GM19328 (cell line): Measurements from ENCODE around the gene SIRPD.
"Not testable (repeated sequence)": the region's sequence is repeated elsewhere in the genome, so short reads cannot be mapped to it uniquely, and the experiment has no call there.

Experiments used
- ATAC-seq: cut with Tn5 transposase; IDR thresholded peaks from one replicate; pipeline ENCODE4 v1.9.1; 2021; ENCODE audit warnings: mild to moderate bottlenecking, moderate library complexity; ENCODE audit not compliant: unreplicated experiment

SIRPD gene

GRCh38 chr20:1557605-1558004, at the start of gene SIRPD:
SIRPD (minus strand) TSS chr20:1557705; CDS start chr20:1557653, 52 bp downstream.
- ATAC-seq = no peak

DNA sequence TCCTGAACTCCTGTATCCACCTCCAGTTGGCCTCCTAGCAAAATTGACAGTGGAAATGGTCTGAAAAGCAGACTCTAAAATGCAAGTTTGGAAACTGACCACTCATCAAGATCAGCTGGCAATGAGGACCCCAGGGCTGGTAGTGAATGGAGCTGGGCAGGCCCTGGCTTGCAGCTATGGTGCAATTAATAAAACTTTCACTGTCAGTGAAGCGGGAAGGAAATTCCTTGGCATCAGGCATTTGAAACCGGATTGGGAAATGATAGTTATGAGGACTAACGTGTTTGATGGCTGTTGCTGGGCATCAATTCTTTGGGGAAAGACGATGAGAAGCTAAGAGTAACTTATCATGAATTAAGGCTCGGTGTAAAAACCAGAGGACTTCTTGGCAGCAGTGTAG, 43.2 kb upstream of the SIRPD start:
- ATAC-seq = no peak

GRCh38 chr20:1595333-1595732, 37.8 kb upstream of the SIRPD start:
- no peak for ATAC-seq

DNA sequence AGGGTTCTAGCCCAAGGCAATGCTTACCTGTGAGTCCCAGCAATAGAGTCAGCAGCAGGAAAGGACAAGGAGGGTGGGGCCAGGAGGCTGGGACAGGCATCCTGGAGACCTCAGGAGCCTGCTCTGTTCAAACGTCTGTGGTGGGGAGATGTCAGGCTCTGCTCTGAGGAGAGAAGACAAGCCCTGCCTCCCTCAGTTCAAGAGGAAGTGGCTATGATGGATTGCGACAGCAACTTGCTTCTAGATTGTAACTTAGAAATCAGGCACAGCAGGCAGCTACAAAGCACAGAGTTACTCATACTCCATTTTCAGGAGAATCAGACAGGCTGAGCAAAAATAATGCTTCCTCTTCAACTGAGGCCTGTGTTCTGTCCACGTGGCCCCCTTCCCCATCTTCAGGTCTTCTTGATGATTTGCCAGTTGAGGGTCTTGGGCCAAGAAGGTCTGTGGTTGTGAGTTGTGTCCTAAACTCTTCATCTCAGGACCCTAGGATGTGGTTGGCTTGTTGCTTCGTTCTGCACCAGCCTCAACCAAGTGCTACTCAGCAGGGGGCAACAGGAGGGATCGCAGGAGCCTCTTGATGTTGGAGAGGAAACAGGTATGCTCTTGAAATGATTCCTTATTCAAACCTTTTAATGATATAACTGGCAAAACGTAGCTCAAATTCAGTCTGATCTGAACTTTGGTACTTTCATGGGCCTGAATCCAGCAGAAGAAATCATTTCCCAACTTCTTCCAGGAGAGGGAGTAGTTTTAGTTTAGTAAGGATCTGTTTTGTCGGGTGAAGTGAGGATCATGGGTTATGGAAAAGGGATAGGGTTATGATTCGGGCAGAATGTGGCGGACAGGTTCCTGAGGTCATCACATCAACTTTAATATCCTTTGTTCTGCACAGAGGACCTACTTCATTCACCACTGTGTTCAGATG, 31.3 kb upstream of the SIRPD start:
- no peak for ATAC-seq

DNA sequence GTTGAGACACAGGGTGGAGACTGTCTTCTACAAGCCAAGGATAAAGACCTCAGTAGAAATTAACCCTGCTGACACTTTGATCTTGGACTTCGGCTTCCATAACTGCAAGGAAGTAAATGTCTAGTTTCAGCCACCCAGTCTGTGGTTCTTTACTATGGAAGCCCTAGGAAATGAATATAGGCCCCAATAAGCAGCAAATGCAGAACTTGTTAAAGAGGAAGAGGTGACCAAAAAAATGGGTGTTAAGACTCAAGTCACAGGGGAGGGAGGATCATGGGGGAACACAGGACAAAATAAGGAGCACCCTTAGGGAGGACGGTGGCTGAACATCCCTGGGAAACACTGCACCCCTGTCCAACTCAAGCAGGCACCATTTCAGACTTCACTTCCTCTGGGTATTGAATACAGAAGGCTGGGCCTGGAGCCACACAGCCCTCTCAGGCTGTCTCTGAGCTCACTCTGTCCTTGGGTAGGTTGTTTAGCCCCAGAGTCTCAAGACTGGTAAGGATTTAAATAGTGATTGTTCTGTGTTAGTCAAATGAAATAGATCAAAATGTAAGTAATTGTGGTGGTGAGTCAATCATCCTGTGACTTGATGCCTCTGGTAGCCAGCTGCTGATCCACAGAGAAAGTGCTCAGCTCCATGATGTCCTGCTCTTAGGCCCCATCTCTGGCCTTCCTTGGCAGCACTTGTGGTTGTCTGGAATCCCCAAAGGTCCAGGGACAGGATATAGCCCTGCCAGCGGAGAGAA, 30.5 kb upstream of the SIRPD start:
- ATAC-seq = no peak

DNA sequence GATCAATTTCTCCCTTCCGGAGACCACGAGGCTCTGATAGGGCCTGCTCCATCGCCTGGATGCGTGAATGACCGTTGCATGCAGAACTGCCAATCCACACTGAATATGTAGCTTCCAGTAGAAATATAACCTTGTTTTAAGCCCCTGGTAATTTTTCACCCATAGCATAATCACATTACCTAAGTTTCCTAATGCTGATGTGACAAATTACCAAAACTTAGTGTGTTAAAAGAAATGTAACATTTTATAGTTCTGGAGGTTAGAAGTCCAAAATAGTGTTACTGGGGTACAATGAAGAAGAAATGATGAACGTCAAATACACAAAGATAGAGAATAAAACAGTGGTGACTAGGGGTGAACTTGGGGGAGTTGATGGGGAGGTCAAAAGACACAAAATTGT, 22.0 kb upstream of the SIRPD start:
- no peak for ATAC-seq

- no peak for ATAC-seq
Observed at GRCh38 chr20:1577906-1578305, 20.4 kb upstream of the SIRPD start.

- not testable (repeated sequence) for ATAC-seq
Observed at GRCh38 chr20:1577313-1577712, 19.8 kb upstream of the SIRPD start.

- no peak for ATAC-seq
Observed at GRCh38 chr20:1576641-1577040, 19.1 kb upstream of the SIRPD start.

- ATAC-seq = not testable (repeated sequence)
Observed at GRCh38 chr20:1576003-1576402, 18.5 kb upstream of the SIRPD start.

DNA sequence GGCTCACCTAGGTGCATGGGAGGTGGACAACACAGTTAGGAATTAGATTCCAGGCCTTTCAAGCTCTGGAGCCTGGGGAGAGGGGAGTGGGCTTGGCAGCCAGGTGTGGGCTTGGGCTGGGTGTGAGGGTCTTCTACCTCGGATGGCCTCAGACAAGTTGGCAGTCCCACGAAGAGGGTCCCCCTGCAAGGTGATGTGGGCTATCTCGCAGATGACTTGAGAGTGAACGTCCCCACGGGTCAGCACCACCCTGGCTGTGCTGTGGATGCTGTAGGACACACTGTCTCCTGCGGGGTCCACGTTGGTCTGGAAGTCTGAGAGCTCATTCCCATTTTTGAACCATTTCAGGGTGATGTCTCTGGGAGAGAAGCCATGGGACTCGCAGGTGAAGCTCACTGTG, 14.1 kb upstream of the SIRPD start:
- not testable (repeated sequence) for ATAC-seq

DNA sequence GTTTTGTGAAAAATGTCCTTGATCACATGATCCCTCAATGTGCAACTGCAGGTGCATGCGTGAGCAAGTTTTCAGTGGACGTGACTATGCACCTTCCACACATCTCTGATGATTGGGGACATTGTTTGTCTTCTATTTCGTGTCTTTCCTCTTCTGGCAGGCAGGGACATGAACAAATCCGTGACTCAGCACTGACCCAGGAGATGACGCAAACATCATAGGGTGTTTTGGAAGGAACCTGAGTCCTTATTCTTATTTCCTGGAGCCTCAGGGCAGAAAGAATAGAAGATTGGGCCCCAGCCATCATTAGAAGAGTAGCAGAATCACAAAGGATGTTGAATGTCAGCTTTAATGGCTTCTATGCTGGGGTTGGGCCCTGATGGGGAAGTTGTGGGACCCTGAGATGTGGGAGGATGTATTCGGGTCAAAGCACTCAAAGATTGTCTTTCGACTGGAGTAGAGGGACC, 11.9 kb upstream of the SIRPD start:
- ATAC-seq = no peak

DNA sequence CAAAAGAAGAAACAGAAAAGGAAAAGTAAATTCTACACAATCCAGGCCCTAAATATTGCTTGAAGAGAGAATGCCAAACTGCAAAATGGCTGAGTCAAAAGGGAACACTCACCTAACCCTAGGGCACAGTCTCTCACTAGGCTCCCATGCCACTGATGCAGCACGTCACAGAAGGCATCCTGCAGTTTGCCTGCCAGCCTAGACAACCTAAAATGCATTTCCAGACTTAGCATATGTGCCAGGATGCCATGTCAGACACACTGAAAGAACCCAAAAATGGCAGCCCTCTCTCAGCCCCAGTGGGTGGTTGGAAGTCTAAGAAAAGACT, 10.6 kb upstream of the SIRPD start:
- ATAC-seq = no peak

GRCh38 chr20:1567392-1568162, 10.1 kb upstream of the SIRPD start:
- ATAC-seq = no peak

DNA sequence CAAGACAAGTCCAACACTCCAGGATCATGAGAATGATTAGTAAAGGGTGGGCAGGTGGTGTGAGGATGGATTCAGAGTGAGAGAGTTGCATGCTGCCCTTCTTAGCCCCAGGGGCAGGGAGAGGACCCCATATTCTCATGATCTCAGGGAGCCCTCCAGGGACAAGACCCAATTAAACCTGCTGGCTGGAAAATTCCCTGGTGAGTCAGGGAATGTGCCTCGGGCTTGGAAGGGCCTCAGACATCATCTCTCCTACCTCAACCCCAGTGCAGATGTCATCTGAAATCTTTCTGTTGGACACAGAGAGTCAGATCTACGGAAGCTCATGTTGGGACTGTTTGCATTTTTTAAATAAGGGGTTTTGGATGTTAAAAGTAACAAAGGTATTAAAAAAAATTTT, 9.2 kb upstream of the SIRPD start:
- ATAC-seq = no peak

DNA sequence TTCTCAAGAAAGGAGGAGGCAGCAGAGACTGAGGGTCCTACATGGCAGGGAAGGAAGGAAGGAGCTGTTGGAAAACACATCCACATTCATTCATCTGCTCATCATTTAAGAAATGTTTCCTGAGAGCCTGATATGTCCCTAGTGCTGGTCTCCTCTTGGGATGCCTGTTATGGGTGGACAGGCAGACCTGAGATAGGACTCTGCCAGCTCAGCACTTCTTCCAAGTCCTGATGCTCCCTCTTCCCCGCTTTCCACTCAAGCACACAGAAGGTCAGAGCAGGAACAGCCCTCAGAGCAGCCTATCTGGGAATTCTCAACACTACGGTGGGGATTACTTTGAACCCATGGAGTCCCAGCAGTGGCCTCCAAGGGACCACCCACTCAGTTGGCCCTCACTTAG, 8.0 kb upstream of the SIRPD start:
- ATAC-seq = no peak

- no peak for ATAC-seq
Observed at GRCh38 chr20:1563598-1563997, 6.1 kb upstream of the SIRPD start.

DNA sequence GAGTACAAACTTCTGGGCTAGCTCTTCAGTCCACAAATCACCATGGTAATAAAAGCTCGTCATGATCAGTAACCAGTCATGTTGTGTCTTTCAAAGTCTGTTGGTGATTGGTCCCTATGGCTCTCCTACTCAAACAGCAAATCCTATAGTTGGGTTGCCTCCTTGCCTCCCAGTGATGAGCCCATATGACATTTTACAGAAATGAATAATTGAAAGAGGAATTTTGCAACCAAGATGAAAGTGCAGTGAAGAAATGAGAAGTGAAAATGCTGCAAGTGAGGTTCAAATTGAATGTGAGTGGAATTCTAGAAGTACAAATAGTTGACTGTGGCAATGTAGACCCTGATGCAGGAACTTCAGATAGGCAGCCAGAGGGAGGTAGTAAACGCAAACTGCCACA, 5.1 kb upstream of the SIRPD start:
- ATAC-seq = no peak

- no peak for ATAC-seq
Observed at GRCh38 chr20:1561350-1561749, 3.8 kb upstream of the SIRPD start.

- ATAC-seq = no peak
Observed at GRCh38 chr20:1555952-1556351, 1.6 kb downstream of the SIRPD start.

DNA sequence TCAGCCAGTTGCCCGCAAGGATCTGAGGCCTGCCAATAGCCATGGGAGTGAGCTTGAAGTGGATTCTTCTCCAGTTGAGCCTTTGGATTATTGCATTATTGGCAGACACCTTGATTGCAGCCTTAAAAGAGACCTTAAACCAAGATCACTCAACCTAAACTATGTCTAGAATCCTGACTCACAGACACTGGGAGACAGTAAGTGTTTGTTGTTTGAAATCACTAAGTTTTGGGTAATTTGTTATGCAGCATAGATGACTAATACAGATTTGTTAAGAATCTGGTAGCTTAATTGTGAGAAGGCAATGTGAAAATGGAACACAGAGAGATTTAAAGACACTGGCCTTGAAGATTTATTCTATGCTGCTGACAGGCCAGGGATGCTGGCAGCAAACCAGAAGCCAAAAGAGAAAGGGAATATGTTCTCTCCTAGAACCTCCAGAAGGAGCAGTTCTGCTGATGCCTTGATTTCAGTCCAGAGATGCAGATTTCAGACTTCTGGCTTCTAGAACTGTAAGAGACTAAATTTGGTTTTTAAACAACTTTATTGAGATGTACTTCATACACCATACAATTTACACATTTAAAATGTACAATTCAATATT, 17.6 kb downstream of the SIRPD start:
- ATAC-seq = no peak
